Hepatocyte (in vitro differentiated cells): ENCODE measurements around the gene RUNX1. TPM values are rescaled to one million over a fixed set of nuclear protein-coding genes. Genes with fewer than 3 reads are reported as not detected.

ENCODE experiments used
- DNase-seq: peaks from one replicate; pipeline ENCODE4 v3.0.0-alpha.2; 2016; ENCODE audit warnings: low spot score
- H2AFZ ChIP-seq: fragments of 200-600 bp; sonication (generic); 2 replicates; pipeline ENCODE4 v1.6.0; 2016; ENCODE audit warnings: antibody characterized with exemption, mild to moderate bottlenecking
- H3K27ac ChIP-seq: fragments of 200-600 bp; sonication (generic); 2 replicates; pipeline ENCODE4 v1.5.1; 2016; ENCODE audit warnings: mild to moderate bottlenecking
- H3K27me3 ChIP-seq: fragments of 200-600 bp; sonication (generic); 2 replicates; pipeline ENCODE4 v1.6.1; 2016
- H3K36me3 ChIP-seq: fragments of 200-600 bp; sonication (generic); replicated peaks from 2 replicates; pipeline ENCODE4 v1.5.1; 2016; ENCODE audit warnings: low read depth; ENCODE audit not compliant: insufficient read depth
- H3K4me1 ChIP-seq: fragments of 200-600 bp; sonication (generic); 2 replicates; pipeline ENCODE4 v1.5.1; 2016; ENCODE audit warnings: mild to moderate bottlenecking, moderate library complexity; ENCODE audit not compliant: insufficient read depth
- H3K4me2 ChIP-seq: fragments of 200-600 bp; sonication (generic); 2 replicates; pipeline ENCODE4 v1.6.0; 2016
- H3K4me3 ChIP-seq: fragments of 200-600 bp; sonication (generic); 2 replicates; pipeline ENCODE4 v1.5.1; 2016; ENCODE audit warnings: mild to moderate bottlenecking
- H3K79me2 ChIP-seq: fragments of 200-600 bp; sonication (generic); 2 replicates; pipeline ENCODE4 v1.6.0; 2017; ENCODE audit warnings: mild to moderate bottlenecking
- H3K9me2 ChIP-seq: fragments of 200-600 bp; sonication (generic); replicated peaks from 2 replicates; pipeline ENCODE4 v1.6.0; 2017; ENCODE audit warnings: mild to moderate bottlenecking; ENCODE audit not compliant: insufficient read depth
- H3K9me3 ChIP-seq: fragments of 200-600 bp; sonication (generic); 2 replicates; pipeline ENCODE4 v1.5.1; 2016; ENCODE audit warnings: low read depth, mild to moderate bottlenecking
- H4K20me1 ChIP-seq: fragments of 200-600 bp; sonication (generic); 2 replicates; pipeline ENCODE4 v1.6.0; 2016; ENCODE audit warnings: mild to moderate bottlenecking; ENCODE audit not compliant: insufficient read depth, poor library complexity, severe bottlenecking
- EZH2 ChIP-seq: fragments of 200-600 bp; sonication (generic); IDR thresholded peaks from 2 replicates; pipeline ENCODE4 v1.6.1; 2016; ENCODE audit warnings: antibody characterized with exemption, mild to moderate bottlenecking, borderline replicate concordance
- EZH2phosphoT487 ChIP-seq: fragments of 200-600 bp; sonication (generic); IDR thresholded peaks from one replicate; pipeline ENCODE4 v1.6.1; 2018; ENCODE audit warnings: antibody characterized with exemption, mild to moderate bottlenecking, low read depth, moderate library complexity; ENCODE audit not compliant: unreplicated experiment, severe bottlenecking
- WGBS: methylation state at CpG from one replicate; pipeline ENCODE4 v1.1.6; 2016; ENCODE audit warnings: low lambda C conversion rate; ENCODE audit errors: missing lambda C conversion rate; 5-methylcytosine and 5-hydroxymethylcytosine counted together
- polyA plus RNA-seq: library from polyadenylated mRNA; unstranded; fragments of >200 nt; fragmentation: Nextera tagmentation; extraction: Ambion mirVana; gene quantifications from 2 replicates; pipeline ENCODE4 v1.2.1, GENCODE V29; 2016
- total RNA-seq: library from RNA; depleted of rRNA; stranded (reverse); fragments of >200 nt; gene quantifications from 2 replicates; pipeline ENCODE4 v1.2.3, GENCODE V29; 2014
- TF ChIP-seq, protein P1 (sequence below): fragments of 200-600 bp; sonication (generic); IDR thresholded peaks from 2 replicates; pipeline ENCODE4 v1.5.1; 2016; ENCODE audit warnings: antibody characterized with exemption, mild to moderate bottlenecking; ENCODE audit not compliant: poor library complexity

The RUNX1 gene
- total and polyA plus RNA-seq, 2 experiments from 2014 or later, result 8.5 to 10.9 TPM

DNA sequence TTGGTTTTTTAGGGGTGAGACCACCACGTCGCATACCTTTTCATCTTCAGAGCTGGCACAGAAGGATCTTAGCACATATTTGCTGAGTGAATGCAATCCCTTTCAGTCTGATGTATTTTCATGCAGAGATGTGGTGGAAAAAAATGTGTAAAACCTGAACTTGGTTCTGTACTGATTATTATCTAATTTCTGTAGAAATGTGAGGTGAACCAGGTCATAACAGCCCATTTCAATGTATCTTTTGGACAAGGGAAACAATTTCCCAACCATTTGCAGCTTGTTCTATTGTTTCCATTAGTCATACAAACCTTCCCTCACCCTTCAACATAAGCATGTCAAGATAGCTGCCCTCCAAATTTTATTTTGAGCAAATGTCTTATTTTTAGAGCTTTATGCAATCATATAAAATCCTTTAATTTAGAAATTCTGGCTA is 46.8 kb upstream of the RUNX1 start:
- no peak overlapping the region for H3K4me3 ChIP-seq
- TF ChIP-seq, protein P1, sequence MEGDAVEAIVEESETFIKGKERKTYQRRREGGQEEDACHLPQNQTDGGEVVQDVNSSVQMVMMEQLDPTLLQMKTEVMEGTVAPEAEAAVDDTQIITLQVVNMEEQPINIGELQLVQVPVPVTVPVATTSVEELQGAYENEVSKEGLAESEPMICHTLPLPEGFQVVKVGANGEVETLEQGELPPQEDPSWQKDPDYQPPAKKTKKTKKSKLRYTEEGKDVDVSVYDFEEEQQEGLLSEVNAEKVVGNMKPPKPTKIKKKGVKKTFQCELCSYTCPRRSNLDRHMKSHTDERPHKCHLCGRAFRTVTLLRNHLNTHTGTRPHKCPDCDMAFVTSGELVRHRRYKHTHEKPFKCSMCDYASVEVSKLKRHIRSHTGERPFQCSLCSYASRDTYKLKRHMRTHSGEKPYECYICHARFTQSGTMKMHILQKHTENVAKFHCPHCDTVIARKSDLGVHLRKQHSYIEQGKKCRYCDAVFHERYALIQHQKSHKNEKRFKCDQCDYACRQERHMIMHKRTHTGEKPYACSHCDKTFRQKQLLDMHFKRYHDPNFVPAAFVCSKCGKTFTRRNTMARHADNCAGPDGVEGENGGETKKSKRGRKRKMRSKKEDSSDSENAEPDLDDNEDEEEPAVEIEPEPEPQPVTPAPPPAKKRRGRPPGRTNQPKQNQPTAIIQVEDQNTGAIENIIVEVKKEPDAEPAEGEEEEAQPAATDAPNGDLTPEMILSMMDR, result no peak
- TF ChIP-seq EZH2phosphoT487, result no peak
- TF ChIP-seq EZH2, result no peak
- no peaks in the 10 kb centered on the region for H3K27me3 ChIP-seq
- H3K9me3 ChIP-seq, result no peaks in the 10 kb centered on the region
- DNase-seq, result no peak
- no peaks in the 10 kb centered on the region for H3K36me3 ChIP-seq
- H4K20me1 ChIP-seq, result no peaks in the 10 kb centered on the region
- no peaks in the 10 kb centered on the region for H3K9me2 ChIP-seq
- H3K4me1 ChIP-seq, result no peaks in the 10 kb centered on the region
- H3K79me2 ChIP-seq, result no peaks in the 10 kb centered on the region
- 95% methylated on average over 2 of the region's 2 CpGs for WGBS
- no peak overlapping the region for H2AFZ ChIP-seq
- H3K4me2 ChIP-seq, result no peak overlapping the region
- H3K27ac ChIP-seq, result no peak overlapping the region

- 98% methylated on average over 5 of the region's 5 CpGs for WGBS
- H4K20me1 ChIP-seq, result no peaks in the 10 kb centered on the region
Measured at GRCh38 chr21:35093514-35093913, 44.4 kb upstream of the RUNX1 start.

GRCh38 chr21:35091496-35091895 is 42.4 kb upstream of the RUNX1 start:
- Histone ChIP-seq H2AFZ (no peak overlapping the region), H3K4me1 (no peaks in the 10 kb centered on the region), H3K4me3 (no peak overlapping the region), H3K9me2 (no peaks in the 10 kb centered on the region), H3K36me3 (no peaks in the 10 kb centered on the region), H3K9me3 (no peaks in the 10 kb centered on the region), H3K27ac (no peak overlapping the region), H3K27me3 (no peaks in the 10 kb centered on the region), H3K4me2 (no peak overlapping the region), H4K20me1 (no peaks in the 10 kb centered on the region), H3K79me2 (no peaks in the 10 kb centered on the region)
- 82% methylated on average over 3 of the region's 3 CpGs for WGBS
- TF ChIP-seq, protein P1, result no peak
- TF ChIP-seq EZH2, result no peak
- TF ChIP-seq EZH2phosphoT487, result no peak
- DNase-seq, result no peak

More at GRCh38 chr21:35093514-35093913, 44.4 kb upstream of the RUNX1 start:
- no peaks in the 10 kb centered on the region for H3K9me3 ChIP-seq
- DNase-seq, result no peak
- no peak overlapping the region for H2AFZ ChIP-seq
- TF ChIP-seq EZH2phosphoT487, result no peak
- no peak for TF ChIP-seq EZH2
- TF ChIP-seq, protein P1, result no peak
- no peak overlapping the region for H3K27ac ChIP-seq
- H3K36me3 ChIP-seq, result no peaks in the 10 kb centered on the region
- H3K9me2 ChIP-seq, result no peaks in the 10 kb centered on the region
- no peaks in the 10 kb centered on the region for H3K4me1 ChIP-seq
- H3K27me3 ChIP-seq, result no peaks in the 10 kb centered on the region
- no peaks in the 10 kb centered on the region for H3K79me2 ChIP-seq
- no peak overlapping the region for H3K4me2 ChIP-seq
- no peak overlapping the region for H3K4me3 ChIP-seq

DNA sequence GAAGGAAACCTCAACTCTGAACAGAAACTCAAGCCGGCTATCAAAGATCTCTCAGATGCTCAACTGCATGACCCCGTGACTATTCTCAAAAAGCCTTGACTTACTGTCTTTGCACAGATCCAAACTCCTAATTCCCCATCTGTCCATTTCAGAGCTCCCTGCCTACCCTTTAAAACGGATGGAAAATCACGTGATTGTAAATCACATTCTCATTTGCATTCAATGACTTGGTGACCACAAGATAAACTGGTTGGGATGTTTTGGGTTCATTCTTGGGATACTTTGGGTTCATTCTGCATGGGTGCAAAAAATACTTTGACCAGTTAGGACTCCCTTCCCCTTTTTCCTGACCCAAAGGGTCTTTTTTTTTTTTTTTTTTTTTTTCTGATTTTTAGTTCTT is 41.3 kb upstream of the RUNX1 start:
- Histone ChIP-seq H2AFZ (no peak overlapping the region), H3K4me2 (no peak overlapping the region), H3K4me1 (no peaks in the 10 kb centered on the region), H4K20me1 (no peaks in the 10 kb centered on the region), H3K27me3 (no peaks in the 10 kb centered on the region), H3K9me2 (no peaks in the 10 kb centered on the region), H3K79me2 (no peaks in the 10 kb centered on the region), H3K27ac (no peak overlapping the region), H3K9me3 (no peaks in the 10 kb centered on the region), H3K36me3 (no peaks in the 10 kb centered on the region), H3K4me3 (no peak overlapping the region)
- TF ChIP-seq EZH2 (no peak), EZH2phosphoT487 (no peak)
- TF ChIP-seq, protein P1, result no peak
- 92% methylated on average over 4 of the region's 4 CpGs for WGBS
- DNase-seq, result no peak
